Esophagus muscularis mucosa (tissue), 3 donors: ENCODE measurements around the gene RHOU.

ENCODE experiments used
- CTCF ChIP-seq, 3 experiments: fragments of 200-600 bp in 2 of 3; fragments of 450-650 bp in 1 of 3; sonication (generic) in 2 of 3; IDR thresholded peaks; one replicate each; pipeline ENCODE4 v1.5.1; 2017 to 2019; ENCODE audit warnings: antibody characterized with exemption in 3 of 3, mild to moderate bottlenecking in 2 of 3, moderate library complexity in 1 of 3
- POLR2A ChIP-seq: fragments of 450-650 bp; IDR thresholded peaks from one replicate; pipeline ENCODE4 v1.6.1; 2017; ENCODE audit warnings: antibody characterized with exemption, moderate library complexity, mild to moderate bottlenecking, low read depth

DNA sequence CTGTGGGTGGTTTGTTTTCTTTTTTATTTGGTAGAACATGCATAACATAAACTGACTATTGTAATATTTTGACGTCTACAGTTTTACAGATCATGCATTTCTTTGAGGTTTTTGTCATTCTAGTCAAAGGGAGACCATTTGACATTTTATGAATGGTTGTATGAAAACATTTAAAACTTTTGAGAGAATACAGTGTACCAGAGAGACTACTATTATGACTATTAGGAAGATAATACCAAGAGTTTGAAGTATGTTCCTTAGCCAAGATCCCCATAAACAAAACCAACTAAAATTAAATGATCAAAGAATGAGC, 37.3 kb upstream of the RHOU start:
- no peak for TF ChIP-seq CTCF (IDR thresholded peaks at IDR 0.05)
- TF ChIP-seq POLR2A: no peak
